HG03175 (cell line): Measurements from ENCODE around the gene COA1.
"Not testable (repeated sequence)": the region's sequence is repeated elsewhere in the genome, so short reads cannot be mapped to it uniquely, and the experiment has no call there.

Experiments
- ATAC-seq: cut with Tn5 transposase; IDR thresholded peaks from one replicate; pipeline ENCODE4 v1.9.1; 2021; ENCODE audit warnings: mild to moderate bottlenecking, moderate library complexity; ENCODE audit not compliant: unreplicated experiment

The COA1 gene

GRCh38 chr7:43731494-43731893 is 2.2 kb upstream of the COA1 start:
- ATAC-seq: not testable (repeated sequence)

- peak; percentile 24 for ATAC-seq
These were observed 563 bp upstream of the COA1 start for GRCh38 chr7:43729924-43730248.

- no peak for ATAC-seq
These were observed 1.8 kb downstream of the COA1 start for GRCh38 chr7:43727494-43727893.

- ATAC-seq: no peak
These were observed 2.3 kb downstream of the COA1 start for GRCh38 chr7:43727003-43727402.

- ATAC-seq: no peak
These were observed 2.9 kb downstream of the COA1 start for GRCh38 chr7:43726466-43726865.

GRCh38 chr7:43725251-43725650 is 4.1 kb downstream of the COA1 start:
- ATAC-seq: no peak

- no peak for ATAC-seq
These were observed 6.3 kb downstream of the COA1 start for GRCh38 chr7:43723007-43723341.

- ATAC-seq: no peak
These were observed 8.0 kb downstream of the COA1 start for GRCh38 chr7:43721193-43721806.

GRCh38 chr7:43716598-43716997 is 12.7 kb downstream of the COA1 start:
- ATAC-seq: no peak

GRCh38 chr7:43715966-43716365 is 13.4 kb downstream of the COA1 start:
- ATAC-seq: not testable (repeated sequence)

- no peak for ATAC-seq
These were observed 17.8 kb downstream of the COA1 start for GRCh38 chr7:43711503-43711902.

GRCh38 chr7:43708055-43708454 is 21.3 kb downstream of the COA1 start:
- ATAC-seq: not testable (repeated sequence)

GRCh38 chr7:43703573-43703972 is 25.8 kb downstream of the COA1 start:
- ATAC-seq: no peak

- ATAC-seq: no peak
These were observed 26.3 kb downstream of the COA1 start for GRCh38 chr7:43702974-43703373.

- no peak for ATAC-seq
These were observed 27.4 kb downstream of the COA1 start for GRCh38 chr7:43701929-43702328.

- no peak for ATAC-seq
These were observed 27.8 kb downstream of the COA1 start for GRCh38 chr7:43701500-43701854.

- no peak for ATAC-seq
These were observed 28.4 kb downstream of the COA1 start for GRCh38 chr7:43700646-43701499.

- ATAC-seq: peak; percentile 44
These were observed 29.2 kb downstream of the COA1 start for GRCh38 chr7:43700059-43700501.

- no peak for ATAC-seq
These were observed 30.7 kb downstream of the COA1 start for GRCh38 chr7:43698460-43699255.

- ATAC-seq: no peak
These were observed 31.6 kb downstream of the COA1 start for GRCh38 chr7:43697690-43698089.

GRCh38 chr7:43695365-43695764 is 34.0 kb downstream of the COA1 start:
- ATAC-seq: no peak

- no peak for ATAC-seq
These were observed 34.9 kb downstream of the COA1 start for GRCh38 chr7:43694399-43694748.
